H54 (cell line): ENCODE data around the gene SEPHS2.

ENCODE experiments used
- DNase-seq: peaks from one replicate; pipeline ENCODE4 v3.0.0; 2011; ENCODE audit warnings: low spot score, mixed read lengths; ENCODE audit not compliant: insufficient read length
- FAIRE-seq: peaks from 3 replicates; lab custom pipeline; 2011; peaks lifted over from hg19 to GRCh38; lab: Jason Lieb, UNC
- POLR2A ChIP-seq: IDR thresholded peaks from 2 replicates; pipeline ENCODE4 v1.6.1; 2011; ENCODE audit warnings: low read depth, mild to moderate bottlenecking, low read length

Gene SEPHS2

DNA sequence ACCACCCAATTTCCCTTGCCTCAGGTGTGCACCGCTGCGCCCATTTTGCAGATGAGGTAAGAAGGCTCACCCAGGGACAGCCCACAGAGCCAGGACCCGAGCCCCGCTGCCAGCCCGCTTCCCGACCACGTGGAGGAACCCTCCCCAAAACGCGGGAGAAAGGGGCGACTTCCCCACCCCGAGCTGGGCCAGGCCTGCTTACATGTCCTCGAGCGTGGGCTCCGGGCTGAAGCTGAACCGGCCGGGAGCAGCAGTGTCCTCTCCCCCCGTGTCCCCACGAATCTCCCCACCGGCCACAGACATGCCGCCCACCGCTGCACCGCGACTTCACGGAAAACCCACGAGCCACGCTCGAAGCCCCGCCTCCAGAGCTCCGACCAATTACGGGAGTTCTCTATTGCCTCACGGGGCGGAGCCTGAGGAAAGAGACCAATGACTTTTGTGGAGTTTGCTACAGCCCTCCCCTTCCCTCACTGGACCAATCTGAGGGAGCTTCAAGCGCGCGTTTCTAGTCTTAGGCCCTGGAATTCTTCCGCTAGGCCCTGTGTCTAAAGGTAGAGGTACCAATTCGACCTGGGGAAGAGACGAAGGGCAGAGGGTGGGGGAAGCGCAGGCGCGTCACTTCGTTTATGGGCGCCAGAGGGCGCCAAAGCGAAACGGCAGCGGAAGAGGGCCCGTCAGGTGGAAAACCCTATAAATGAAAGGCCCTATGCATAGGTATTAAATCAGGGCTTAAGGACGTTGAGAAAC, 15.8 kb downstream of the SEPHS2 start, which contains the start of gene DCTPP1:
TSS of gene DCTPP1 (minus strand) at position 353 of the 750 bp plus-strand sequence. CDS start at position 303, 50 bp downstream.
- FAIRE-seq = peak; percentile 84
- TF ChIP-seq POLR2A = peak; percentile 25; the same call in 1 of the 2 replicates

GRCh38 chr16:30429418-30429677, 16.3 kb downstream of the SEPHS2 start:
- DNase-seq (no peak), FAIRE-seq (no peak)
- TF ChIP-seq POLR2A = no peak

More for the DNA sequence above, 15.8 kb downstream of the SEPHS2 start, which contains the start of gene DCTPP1:
- DNase-seq = peak; percentile 93

- TF ChIP-seq POLR2A = no peak
- DNase-seq (no peak), FAIRE-seq (no peak)
Observed at GRCh38 chr16:30428055-30428454, 17.6 kb downstream of the SEPHS2 start.

GRCh38 chr16:30421010-30421409, 24.7 kb downstream of the SEPHS2 start:
- FAIRE-seq = no peak
- TF ChIP-seq POLR2A = no peak
- DNase-seq = no peak

DNA sequence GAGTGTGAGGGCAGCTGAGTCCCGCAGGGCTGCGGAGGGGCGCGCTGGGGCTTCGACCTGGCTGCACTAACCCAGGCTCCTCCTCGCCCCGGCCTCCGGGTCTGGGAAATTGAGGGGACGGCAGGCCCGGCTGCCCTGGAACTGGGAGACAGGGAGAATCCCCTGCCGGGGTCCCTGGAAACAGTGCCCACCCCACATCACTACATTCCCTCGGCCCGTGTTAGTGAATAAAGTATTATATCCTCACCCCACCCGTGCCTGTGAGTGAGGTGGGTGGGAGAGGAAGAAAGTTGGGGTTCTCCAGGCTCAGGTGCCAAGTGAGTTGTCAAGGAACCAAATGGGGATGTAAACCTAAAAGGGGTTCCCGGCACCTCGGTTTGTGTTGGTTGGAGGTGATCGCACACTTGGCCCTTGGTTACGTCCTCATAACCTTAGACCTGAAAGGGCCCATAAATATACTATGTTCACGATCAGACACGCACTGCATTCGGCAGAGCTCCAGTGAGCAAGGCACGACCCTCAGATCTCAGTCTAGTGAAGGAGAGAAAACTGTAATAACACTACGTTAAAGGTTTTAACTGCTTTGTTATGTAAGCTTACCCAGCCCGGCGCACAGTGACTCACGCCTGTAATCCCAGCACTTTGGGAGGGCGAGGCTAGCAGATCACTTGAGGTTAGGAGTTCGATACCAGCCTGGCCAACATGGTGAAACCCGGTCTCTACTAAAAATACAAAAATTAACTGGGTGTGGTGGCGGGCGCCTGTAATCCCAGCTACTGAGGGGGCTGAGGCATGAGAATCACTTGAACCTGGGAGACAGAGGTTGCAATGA, 27.1 kb downstream of the SEPHS2 start:
- no peak for TF ChIP-seq POLR2A
- FAIRE-seq (no peak), DNase-seq (no peak)

GRCh38 chr16:30417529-30418349, 27.9 kb downstream of the SEPHS2 start:
- DNase-seq (no peak), FAIRE-seq (no peak)
- no peak for TF ChIP-seq POLR2A

DNA sequence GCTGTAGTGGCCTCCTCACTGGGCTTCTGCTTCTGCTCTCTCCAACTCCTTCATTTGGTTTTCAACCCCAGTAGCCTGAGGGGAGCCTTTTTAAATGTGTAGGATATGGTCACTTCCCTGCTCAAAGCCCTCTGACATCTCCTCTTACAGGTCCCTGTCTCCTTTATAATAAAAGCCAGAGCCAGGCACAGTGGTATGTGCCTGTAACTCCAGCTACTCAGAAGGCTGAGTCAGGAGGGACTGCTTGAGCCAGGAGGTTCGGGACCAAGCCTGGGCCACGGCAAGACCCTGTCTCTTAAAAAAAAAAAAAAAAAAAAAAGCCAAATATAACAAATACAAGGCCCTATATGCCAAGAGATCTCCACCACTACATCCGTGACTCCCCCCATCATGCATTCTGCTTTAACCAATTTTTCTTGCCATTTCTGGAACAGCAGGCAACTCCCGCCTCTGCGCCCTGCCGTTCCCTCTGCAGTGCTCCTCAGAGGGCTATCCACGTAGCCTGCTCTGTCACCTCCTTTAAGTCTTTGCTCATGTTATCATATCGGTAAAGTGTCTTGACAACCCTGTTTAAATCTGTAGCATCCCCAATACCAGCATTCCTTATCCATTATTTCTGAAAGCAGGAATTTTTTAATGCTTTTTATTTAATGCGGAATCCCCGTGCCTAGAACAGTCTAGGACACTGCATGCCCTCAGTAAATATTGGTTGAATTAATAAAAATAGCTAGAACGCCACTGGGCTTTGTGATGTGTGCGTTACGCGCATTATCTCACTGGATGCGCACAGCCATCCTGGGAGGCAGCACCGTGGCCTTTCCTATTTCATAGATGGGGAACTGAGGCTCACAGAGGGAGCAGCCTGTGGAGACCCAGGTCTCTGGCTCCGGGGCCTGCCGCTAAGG, 28.8 kb downstream of the SEPHS2 start:
- no peak for TF ChIP-seq POLR2A
- DNase-seq (no peak), FAIRE-seq (no peak)

DNA sequence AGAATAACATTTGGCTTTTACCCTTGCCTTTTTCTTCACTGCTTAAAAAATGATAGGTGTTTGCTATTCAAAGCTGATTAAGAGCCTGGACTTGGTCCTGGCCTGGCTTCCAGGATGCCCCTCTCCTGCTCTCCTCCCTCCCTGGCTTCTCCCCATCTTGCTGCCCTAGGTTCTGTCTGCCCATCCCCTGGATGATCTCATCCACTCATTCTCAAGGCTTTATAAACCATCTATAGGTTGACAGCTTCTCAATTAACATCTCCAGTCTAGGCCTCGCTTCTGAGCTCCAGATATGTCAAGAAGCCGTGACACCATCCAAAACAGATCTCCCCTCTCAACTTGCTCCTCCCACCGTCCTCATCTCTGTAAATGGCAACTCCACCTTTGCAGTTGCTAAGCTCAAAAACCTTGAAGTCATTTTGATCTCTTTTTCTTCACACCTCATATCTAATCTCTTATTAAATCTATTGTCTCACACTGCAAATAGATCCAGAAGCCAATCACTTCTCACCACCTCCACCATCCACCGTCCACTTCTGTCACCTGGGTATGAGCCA, 29.5 kb downstream of the SEPHS2 start:
- DNase-seq (no peak), FAIRE-seq (no peak)
- no peak for TF ChIP-seq POLR2A

DNA sequence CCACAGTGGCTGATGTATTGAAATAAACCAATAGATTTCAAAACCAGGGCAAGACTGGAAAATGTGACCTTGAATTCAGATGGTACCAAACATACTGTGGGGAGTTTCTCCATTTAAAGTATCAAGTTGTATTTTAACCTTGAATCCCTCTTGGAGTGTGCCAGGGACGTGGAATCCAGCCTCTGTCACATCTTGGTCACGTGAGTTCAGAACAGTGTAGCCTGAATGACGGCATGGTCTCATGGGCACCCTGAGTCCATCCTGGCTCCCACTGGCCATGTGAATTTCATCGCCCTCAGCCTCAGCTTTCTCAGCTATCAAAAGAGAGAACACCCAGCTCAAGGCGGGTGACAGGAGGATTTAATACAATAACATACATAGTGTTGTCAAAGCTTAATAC, 31.5 kb downstream of the SEPHS2 start:
- FAIRE-seq (no peak), DNase-seq (no peak)
- TF ChIP-seq POLR2A = no peak

DNA sequence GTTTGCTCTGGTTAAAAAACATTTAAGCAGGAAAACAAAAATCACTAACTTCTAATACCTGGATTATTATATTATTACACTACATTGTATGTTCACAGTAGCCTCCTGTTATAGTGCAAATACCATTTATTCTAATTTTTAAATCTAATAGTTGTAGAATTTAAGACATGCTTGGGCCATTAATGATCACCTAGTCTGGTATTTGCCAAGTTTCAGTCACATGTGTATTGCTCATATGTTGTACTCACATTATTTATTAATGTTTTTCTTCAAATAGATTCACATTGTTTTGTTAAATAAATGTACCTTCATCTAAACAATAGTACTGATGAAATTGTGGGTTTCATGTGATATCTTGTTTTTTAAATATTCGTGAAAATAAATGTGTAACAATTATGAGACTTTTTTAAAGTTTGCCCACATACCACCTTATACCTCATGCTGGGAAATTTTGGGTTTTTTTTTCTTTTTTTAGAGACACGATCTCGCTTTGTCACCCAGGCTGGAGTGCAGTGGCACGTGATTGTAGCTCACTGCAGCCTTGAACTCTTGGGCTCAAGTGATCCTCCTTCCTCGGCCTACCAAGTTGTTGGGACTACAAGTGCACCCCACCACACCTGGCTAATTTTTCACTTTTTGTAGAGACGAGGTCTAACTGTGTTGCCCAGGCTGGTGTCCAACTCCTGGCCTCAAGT, 32.4 kb downstream of the SEPHS2 start:
- no peak for TF ChIP-seq POLR2A
- FAIRE-seq (no peak), DNase-seq (no peak)

- no peak for TF ChIP-seq POLR2A
- DNase-seq = peak; percentile 83
- FAIRE-seq = no peak
Observed at GRCh38 chr16:30409125-30410060, 36.3 kb downstream of the SEPHS2 start.
